Astrocyte of the cerebellum (primary cell): Measurements from ENCODE around the gene PRKN.

Experiments
- DNase-seq: peaks from one replicate; pipeline ENCODE4 v3.0.0-alpha.2; 2011; ENCODE audit warnings: low read depth
- H3K4me3 ChIP-seq: 2 replicates; pipeline ENCODE4 v1.5.1; 2011; ENCODE audit warnings: mild to moderate bottlenecking, low read depth, low read length, moderate library complexity
- in situ Hi-C: cut with HindIII; loops from 2 replicates; pipeline ENCODE4 v1.10.0; 2017; ENCODE audit warnings: low sequenced_read_pairs
- TF ChIP-seq, protein P1 (sequence below): IDR thresholded peaks from 2 replicates; pipeline ENCODE4 v1.5.1; 2012; ENCODE audit warnings: low read length, low read depth, moderate library complexity, mild to moderate bottlenecking; ENCODE audit errors: missing control alignments

Gene PRKN

DNA sequence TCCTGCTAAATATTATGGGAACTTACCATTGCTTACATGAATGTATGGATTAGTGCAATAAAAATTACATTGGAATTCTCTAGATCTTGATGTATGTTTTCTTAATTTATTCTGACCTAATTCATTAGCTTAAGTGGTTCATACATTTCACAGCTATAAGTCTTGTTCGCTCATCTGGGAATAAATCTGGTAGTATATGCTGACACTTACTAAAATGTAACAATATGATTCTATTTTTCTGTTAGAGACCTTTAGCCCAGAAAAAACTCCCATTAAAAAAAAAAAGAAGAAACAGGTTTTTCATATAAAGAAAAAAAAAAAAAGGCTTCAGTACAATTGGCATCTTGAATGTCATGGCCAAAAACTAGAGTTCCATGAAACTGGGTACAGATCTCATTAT, 1059.6 kb downstream of the PRKN start:
- in situ Hi-C loops: no loop called here
- H3K4me3 ChIP-seq: no peak overlapping the region
- TF ChIP-seq, protein P1, sequence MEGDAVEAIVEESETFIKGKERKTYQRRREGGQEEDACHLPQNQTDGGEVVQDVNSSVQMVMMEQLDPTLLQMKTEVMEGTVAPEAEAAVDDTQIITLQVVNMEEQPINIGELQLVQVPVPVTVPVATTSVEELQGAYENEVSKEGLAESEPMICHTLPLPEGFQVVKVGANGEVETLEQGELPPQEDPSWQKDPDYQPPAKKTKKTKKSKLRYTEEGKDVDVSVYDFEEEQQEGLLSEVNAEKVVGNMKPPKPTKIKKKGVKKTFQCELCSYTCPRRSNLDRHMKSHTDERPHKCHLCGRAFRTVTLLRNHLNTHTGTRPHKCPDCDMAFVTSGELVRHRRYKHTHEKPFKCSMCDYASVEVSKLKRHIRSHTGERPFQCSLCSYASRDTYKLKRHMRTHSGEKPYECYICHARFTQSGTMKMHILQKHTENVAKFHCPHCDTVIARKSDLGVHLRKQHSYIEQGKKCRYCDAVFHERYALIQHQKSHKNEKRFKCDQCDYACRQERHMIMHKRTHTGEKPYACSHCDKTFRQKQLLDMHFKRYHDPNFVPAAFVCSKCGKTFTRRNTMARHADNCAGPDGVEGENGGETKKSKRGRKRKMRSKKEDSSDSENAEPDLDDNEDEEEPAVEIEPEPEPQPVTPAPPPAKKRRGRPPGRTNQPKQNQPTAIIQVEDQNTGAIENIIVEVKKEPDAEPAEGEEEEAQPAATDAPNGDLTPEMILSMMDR: no peak
- no peak for DNase-seq

DNA sequence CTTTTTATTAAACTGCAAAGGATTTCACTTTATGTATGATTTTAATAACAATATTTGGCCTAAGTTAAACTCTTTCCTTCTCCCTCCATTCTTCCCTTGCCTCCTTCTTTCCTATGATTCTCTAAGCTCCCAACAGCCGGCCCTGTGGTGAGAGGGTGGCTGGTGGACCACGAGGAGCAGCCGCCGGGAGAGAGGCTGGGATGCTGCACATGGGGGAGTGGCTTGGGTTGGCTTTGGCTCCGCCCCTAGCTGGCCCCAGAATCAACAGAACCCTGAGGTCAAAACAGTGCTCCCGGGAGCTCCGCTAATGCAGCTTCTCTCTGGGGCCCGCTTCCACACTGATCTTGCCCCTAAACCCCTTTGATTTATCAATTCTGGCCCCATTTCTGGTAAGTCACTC, 1063.9 kb downstream of the PRKN start:
- H3K4me3 ChIP-seq: no peak overlapping the region
- TF ChIP-seq, protein P1: no peak
- DNase-seq: no peak
- in situ Hi-C loops: no loop called here

DNA sequence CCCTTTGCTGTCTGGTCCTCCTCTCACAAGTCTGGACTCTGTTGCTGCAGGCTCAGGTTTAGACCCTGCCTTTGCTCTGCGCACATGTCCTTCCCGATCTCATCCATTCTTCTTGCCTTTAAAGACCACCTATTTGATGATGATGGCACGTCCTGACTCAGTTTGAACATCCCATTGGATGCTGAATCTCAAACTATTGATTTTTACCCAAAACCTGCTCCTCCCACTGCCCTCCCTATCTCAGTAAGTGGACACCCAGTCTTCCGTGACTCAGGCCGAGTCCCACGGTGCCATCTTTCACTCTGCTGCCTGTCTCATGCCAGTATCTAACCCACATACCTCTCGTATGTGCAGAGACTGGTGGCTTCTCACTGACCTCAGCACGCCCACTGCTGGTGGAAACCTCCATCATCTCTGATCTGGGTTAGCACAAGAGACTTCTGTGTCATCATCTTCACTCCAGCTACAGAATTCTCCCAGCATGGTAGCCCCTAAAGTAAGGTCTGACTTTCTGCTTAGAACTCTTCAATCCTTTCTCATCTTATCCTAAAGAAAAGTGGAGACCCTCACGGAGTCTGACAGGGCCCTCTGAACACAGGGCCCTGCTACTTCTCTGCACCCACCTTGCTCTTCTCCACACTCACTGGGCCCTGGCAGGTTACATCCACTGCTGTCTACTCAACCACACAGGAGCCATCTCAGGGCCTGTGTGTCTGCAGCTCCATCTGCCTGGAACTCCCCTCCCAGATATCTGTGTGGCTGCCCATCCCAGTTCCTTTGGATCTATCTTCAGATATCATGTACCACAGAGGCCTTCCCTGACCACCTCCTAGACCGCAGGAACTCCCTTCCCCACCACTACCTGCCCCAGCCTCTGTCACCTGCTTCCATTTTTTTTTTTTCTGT, 1066.6 kb downstream of the PRKN start:
- DNase-seq: no peak
- TF ChIP-seq, protein P1: no peak
- no peak overlapping the region for H3K4me3 ChIP-seq
- in situ Hi-C loops: no loop called here

DNA sequence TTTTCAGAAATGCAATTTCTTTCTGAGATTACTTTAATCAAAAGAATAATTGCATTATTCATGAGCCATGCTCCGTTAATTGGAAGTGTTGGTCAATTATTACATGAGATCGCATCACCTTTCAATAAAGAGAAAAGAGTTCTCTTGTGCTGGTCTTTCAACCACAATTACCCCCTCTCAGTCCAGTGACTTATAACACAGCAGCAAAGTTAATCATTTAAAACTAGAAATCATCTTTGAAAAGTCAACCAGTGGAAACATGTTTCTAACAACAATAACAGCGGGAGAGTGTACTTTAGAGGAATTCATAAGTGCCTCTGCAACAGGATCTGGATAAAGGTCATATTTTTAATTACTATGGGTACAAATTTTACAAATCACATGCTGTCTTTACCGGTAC, 1069.4 kb downstream of the PRKN start:
- H3K4me3 ChIP-seq: no peak overlapping the region
- no peak for DNase-seq
- TF ChIP-seq, protein P1: no peak
- in situ Hi-C loops: no loop called here

DNA sequence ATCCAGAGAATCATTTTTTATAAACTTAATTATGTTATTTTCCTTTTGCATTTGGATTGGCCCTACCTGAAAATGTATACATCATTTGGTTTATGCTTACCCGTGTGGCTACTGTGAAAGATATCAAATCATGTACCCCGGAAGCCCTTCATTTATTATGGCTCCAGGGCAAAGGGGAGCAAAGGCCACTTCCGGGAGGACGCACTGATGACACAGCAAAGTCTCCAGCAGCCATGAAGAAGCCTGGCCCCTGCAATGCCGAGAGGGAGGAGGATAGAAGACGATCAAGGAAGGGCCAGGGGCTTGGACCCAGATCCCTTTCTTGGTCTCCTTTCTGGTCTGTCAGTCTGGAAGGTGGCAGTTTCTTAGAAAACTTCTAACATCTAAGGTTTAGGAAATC, 1073.4 kb downstream of the PRKN start:
- no peak overlapping the region for H3K4me3 ChIP-seq
- TF ChIP-seq, protein P1: no peak
- in situ Hi-C loops: no loop called here
- DNase-seq: no peak

DNA sequence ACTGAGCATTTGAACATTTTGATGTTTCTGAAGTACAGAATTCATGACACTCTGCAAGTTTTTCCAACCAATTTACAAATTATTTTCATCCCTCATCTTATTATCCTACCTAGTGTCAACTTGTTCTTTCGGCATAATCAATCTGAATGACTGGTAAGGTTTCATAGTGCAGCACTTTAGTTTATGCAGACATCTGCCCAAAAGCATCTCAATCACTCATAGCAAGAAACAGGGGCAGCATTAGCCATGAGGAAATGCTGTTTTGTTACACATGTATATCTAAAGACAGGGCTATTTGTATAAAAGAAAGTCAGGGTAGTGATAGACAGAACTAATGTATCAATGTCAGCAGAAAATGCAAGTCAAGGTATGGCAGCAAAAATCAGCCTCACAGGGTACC, 1075.6 kb downstream of the PRKN start:
- DNase-seq: no peak
- no peak overlapping the region for H3K4me3 ChIP-seq
- TF ChIP-seq, protein P1: no peak
- in situ Hi-C loops: no loop called here
